HEK293 (cell line): Measurements from ENCODE around the gene CARD8.

Experiments
- BCL6B ChIP-seq: fragments of 450-650 bp; formaldehyde crosslinking; IDR thresholded peaks from 2 replicates; pipeline ENCODE4 v1.5.1; 2017; ENCODE audit warnings: missing biosample characterization, missing genetic modification characterization
- ELK4 ChIP-seq: IDR thresholded peaks from 2 replicates; pipeline ENCODE4 v1.6.1; 2011; ENCODE audit warnings: mild to moderate bottlenecking, low read depth, low read length, borderline replicate concordance
- HOXA7 ChIP-seq: sonication (generic); formaldehyde crosslinking; IDR thresholded peaks from 2 replicates; pipeline ENCODE4 v1.8.1; 2022; ENCODE audit warnings: missing genetic modification reagents, borderline replicate concordance
- IKZF3 ChIP-seq: fragments of 450-650 bp; IDR thresholded peaks from 2 replicates; pipeline ENCODE4 v1.5.0; 2018; ENCODE audit warnings: missing biosample characterization, mild to moderate bottlenecking, missing genetic modification characterization, moderate library complexity
- KLF1 ChIP-seq: fragments of 450-650 bp; formaldehyde crosslinking; IDR thresholded peaks from 2 replicates; pipeline ENCODE4 v1.5.1; 2016; ENCODE audit warnings: missing biosample characterization, missing genetic modification characterization
- KLF10 ChIP-seq: fragments of 450-650 bp; IDR thresholded peaks from 2 replicates; pipeline ENCODE4 v1.5.1; 2018; ENCODE audit warnings: missing biosample characterization, mild to moderate bottlenecking, missing genetic modification characterization
- PRDM10 ChIP-seq: fragments of 450-650 bp; formaldehyde crosslinking; IDR thresholded peaks from 2 replicates; pipeline ENCODE4 v1.5.1; 2016; ENCODE audit warnings: missing biosample characterization, missing genetic modification characterization
- SP2 ChIP-seq: fragments of 450-650 bp; formaldehyde crosslinking; IDR thresholded peaks from 2 replicates; pipeline ENCODE4 v1.5.1; 2016; ENCODE audit warnings: missing biosample characterization, missing genetic modification characterization
- SP7 ChIP-seq: fragments of 450-650 bp; formaldehyde crosslinking; IDR thresholded peaks from 2 replicates; pipeline ENCODE4 v1.5.1; 2016; ENCODE audit warnings: missing biosample characterization, missing genetic modification characterization
- WT1 ChIP-seq: fragments of 450-650 bp; formaldehyde crosslinking; IDR thresholded peaks from 2 replicates; pipeline ENCODE4 v1.5.1; 2016; ENCODE audit warnings: missing biosample characterization, missing genetic modification characterization
- ZBTB1 ChIP-seq: fragments of 450-650 bp; formaldehyde crosslinking; IDR thresholded peaks from 2 replicates; pipeline ENCODE4 v1.5.1; 2016; ENCODE audit warnings: missing biosample characterization, missing genetic modification characterization
- ZBTB10 ChIP-seq: fragments of 450-650 bp; formaldehyde crosslinking; IDR thresholded peaks from 2 replicates; pipeline ENCODE4 v1.5.1; 2016; ENCODE audit warnings: missing biosample characterization, missing genetic modification characterization
- ZBTB21 ChIP-seq: fragments of 450-650 bp; formaldehyde crosslinking; IDR thresholded peaks from 2 replicates; pipeline ENCODE4 v1.5.1; 2017; ENCODE audit warnings: missing biosample characterization, missing genetic modification characterization
- ZBTB6 ChIP-seq: fragments of 450-650 bp; formaldehyde crosslinking; IDR thresholded peaks from 2 replicates; pipeline ENCODE4 v1.5.1; 2017; ENCODE audit warnings: missing biosample characterization, missing genetic modification characterization
- ZNF146 ChIP-seq: fragments of 450-650 bp; formaldehyde crosslinking; IDR thresholded peaks from 2 replicates; pipeline ENCODE4 v1.5.1; 2016; ENCODE audit warnings: missing biosample characterization, missing genetic modification characterization
- ZNF202 ChIP-seq: fragments of 450-650 bp; formaldehyde crosslinking; IDR thresholded peaks from 2 replicates; pipeline ENCODE4 v1.5.1; 2016; ENCODE audit warnings: missing biosample characterization, missing genetic modification characterization, borderline replicate concordance
- ZNF223 ChIP-seq: fragments of 450-650 bp; formaldehyde crosslinking; IDR thresholded peaks from 2 replicates; pipeline ENCODE4 v1.5.1; 2016; ENCODE audit warnings: missing biosample characterization, missing genetic modification characterization
- ZNF24 ChIP-seq: fragments of 450-650 bp; formaldehyde crosslinking; IDR thresholded peaks from 2 replicates; pipeline ENCODE4 v1.5.1; 2016; ENCODE audit warnings: missing biosample characterization, missing genetic modification characterization
- ZNF311 ChIP-seq: fragments of 450-650 bp; formaldehyde crosslinking; IDR thresholded peaks from 2 replicates; pipeline ENCODE4 v1.5.1; 2017; ENCODE audit warnings: missing biosample characterization, missing genetic modification characterization, borderline replicate concordance
- ZNF350 ChIP-seq: fragments of 450-650 bp; formaldehyde crosslinking; IDR thresholded peaks from 2 replicates; pipeline ENCODE4 v1.5.0; 2017; ENCODE audit warnings: missing biosample characterization, mild to moderate bottlenecking, missing genetic modification characterization
- ZNF488 ChIP-seq: fragments of 450-650 bp; formaldehyde crosslinking; IDR thresholded peaks from 2 replicates; pipeline ENCODE4 v1.5.1; 2016; ENCODE audit warnings: missing biosample characterization, missing genetic modification characterization
- ZNF571 ChIP-seq: fragments of 450-650 bp; formaldehyde crosslinking; IDR thresholded peaks from 2 replicates; pipeline ENCODE4 v1.5.0; 2017; ENCODE audit warnings: missing biosample characterization, missing genetic modification characterization
- ZNF791 ChIP-seq: fragments of 450-650 bp; formaldehyde crosslinking; IDR thresholded peaks from 2 replicates; pipeline ENCODE4 v1.5.1; 2016; ENCODE audit warnings: missing biosample characterization, missing genetic modification characterization
- ZSCAN18 ChIP-seq: fragments of 450-650 bp; formaldehyde crosslinking; IDR thresholded peaks from 2 replicates; pipeline ENCODE4 v1.5.1; 2016; ENCODE audit warnings: missing biosample characterization, missing genetic modification characterization
- ZXDB ChIP-seq: fragments of 450-650 bp; formaldehyde crosslinking; IDR thresholded peaks from 2 replicates; pipeline ENCODE4 v1.5.1; 2016; ENCODE audit warnings: missing biosample characterization, missing genetic modification characterization

The CARD8 gene

GRCh38 chr19:48169939-48170803, 85.5 kb downstream of the CARD8 start, which contains the start of the genes LIG1 and ZSWIM9 (continued):
- TF ChIP-seq ELK4 (no peak), SP2 (tag by site-specific recombination) (peak; percentile 92), ZBTB10 (tag by site-specific recombination) (peak; percentile 99), PRDM10 (peak; percentile 90), ZSCAN18 (no peak; the same call in 1 of the 2 replicates), HOXA7 (no peak), ZBTB21 (tag by site-specific recombination) (no peak), ZBTB1 (tag by site-specific recombination) (no peak), BCL6B (tag by site-specific recombination) (no peak), ZNF311 (tag by site-specific recombination) (no peak), IKZF3 (peak; percentile 99), ZNF146 (no peak), ZNF350 (no peak), ZNF571 (tag by site-specific recombination) (no peak), ZBTB6 (tag by site-specific recombination) (no peak), SP7 (peak; percentile 89), ZNF24 (tag by site-specific recombination) (peak; percentile 46), ZNF488 (no peak), ZXDB (tag by site-specific recombination) (peak; percentile 91), KLF1 (tag by site-specific recombination) (peak; percentile 68), ZNF223 (tag by site-specific recombination) (no peak), ZNF202 (tag by site-specific recombination) (no peak), WT1 (tag by site-specific recombination) (peak; percentile 18; the same call in 1 of the 2 replicates), KLF10 (peak; percentile 98), ZNF791 (no peak)
